NCI-H1092 treated with DMSO at 0.1 percent for 48 hours (cell line): Measurements from ENCODE around the gene SLC22A12.
"Not testable (repeated sequence)": the region's sequence is repeated elsewhere in the genome, so short reads cannot be mapped to it uniquely, and the experiment has no call there.

Source experiments
- DNase-seq: peaks from one replicate; lab custom pipeline; 2025; lab: John Stamatoyannopoulos, UW

SLC22A12 gene

DNA sequence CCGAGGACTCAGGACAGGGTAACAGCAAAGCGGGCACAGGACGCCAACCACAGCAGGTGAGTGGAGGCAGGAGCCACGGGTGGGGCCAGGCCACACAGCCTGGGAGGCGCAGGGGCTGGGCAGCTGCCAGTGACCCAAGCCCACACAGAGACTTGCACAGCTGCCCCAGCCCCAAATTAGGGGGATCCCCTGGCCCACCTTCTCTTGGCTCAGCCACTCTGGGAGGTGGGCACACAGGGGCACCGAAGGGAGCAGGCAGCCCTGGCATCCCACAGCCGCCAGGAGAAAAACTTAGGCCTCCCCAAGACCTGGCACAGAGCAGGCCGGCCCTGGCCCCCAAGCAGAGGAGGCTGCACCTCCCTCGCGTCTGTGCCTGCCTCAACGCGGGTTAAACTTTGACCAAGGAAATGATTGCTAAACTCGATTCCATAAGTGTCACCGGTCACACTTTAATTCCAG is at the start of gene SLC22A12:
SLC22A12 (plus strand) TSS at position 458 of the 459 bp plus-strand sequence. CDS start 337 bp downstream, outside the sequence.
- no peak for DNase-seq

- no peak for DNase-seq
Measured at GRCh38 chr11:64542172-64543125, 48.6 kb upstream of the SLC22A12 start.

GRCh38 chr11:64543818-64544217 is 47.2 kb upstream of the SLC22A12 start:
- DNase-seq: no peak

GRCh38 chr11:64544616-64545296 is 46.3 kb upstream of the SLC22A12 start:
- DNase-seq: no peak

DNA sequence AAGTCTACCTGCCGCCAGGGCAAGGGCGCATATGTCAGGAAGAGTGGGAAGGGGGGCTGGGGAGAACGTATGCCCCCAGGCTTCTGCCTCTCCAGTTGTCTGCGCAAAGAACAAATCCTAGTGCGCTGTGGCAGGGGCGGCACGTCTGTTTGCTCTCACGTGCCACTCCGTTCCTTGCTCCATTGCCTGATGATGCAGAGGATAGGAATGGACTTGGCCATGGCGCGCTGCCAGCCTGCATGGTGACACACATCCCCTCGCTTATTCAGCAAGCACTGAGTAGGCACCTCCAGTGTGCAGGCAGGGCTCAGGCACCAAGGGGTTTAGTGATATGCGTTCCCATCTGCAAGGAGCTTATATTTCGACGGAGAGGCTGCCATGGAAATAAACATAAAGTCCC is 45.4 kb upstream of the SLC22A12 start:
- no peak for DNase-seq

DNA sequence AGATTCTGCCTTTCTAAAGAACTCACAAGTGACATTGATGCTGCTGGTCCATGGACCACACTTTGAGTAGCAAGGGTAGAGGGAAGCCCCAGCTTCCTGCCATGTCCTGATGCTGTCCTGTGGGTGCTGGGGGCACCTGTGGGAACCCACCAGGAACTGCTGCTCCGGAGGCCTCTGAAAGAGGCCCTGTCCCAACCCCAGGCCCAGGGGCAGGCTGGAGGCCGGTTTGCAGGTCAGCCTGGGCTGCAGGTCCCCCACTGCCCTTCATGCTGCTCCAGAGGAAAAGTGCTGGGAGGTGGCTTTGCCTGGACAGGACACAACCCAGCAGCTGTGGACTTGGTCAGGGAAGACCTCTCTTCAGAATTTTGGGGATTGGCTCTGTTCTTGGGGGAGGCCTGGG is 44.8 kb upstream of the SLC22A12 start:
- DNase-seq: no peak

DNA sequence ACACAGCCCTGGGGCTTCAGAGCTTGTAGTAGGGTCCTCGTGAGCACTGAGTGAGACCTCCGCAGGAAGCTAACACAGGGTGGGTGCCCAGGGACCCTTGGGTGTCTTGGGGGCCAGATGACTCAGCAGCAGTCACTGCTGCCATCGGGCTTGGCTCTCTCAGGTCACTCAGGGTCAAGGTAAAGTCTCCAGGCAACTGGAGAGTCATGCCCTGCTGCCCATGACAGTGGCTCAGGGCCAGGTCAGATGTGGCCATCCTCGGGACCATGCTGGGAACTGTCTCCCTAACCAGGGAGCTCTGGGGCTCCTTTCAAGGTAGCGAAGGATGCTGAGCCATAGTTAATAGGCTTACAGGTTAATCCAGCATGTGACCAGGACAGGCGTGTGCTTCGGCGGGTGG is 44.4 kb upstream of the SLC22A12 start:
- no peak for DNase-seq

DNA sequence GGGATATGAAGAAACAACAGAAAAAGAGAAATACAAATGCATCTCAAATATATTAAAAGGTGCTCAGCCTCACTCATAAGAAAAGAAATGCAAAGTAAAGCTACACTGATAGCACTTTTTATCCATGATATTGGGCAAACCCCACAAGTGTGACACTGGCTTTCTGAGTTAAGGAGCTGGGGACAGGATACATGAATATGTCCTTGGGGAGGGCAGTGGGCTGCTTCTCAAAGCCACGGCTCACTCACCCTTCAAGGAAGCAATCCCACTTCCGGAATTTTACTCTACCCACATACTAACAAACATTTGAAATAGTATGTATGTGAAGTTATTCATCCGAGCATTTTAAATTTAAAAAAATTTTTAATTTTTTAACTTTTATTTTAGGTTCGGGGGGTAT is 41.1 kb upstream of the SLC22A12 start:
- DNase-seq: no peak

- DNase-seq: peak; percentile 30
Measured at GRCh38 chr11:64553554-64554201, 37.3 kb upstream of the SLC22A12 start.

- no peak for DNase-seq
Measured at GRCh38 chr11:64556044-64556720, 34.8 kb upstream of the SLC22A12 start.

DNA sequence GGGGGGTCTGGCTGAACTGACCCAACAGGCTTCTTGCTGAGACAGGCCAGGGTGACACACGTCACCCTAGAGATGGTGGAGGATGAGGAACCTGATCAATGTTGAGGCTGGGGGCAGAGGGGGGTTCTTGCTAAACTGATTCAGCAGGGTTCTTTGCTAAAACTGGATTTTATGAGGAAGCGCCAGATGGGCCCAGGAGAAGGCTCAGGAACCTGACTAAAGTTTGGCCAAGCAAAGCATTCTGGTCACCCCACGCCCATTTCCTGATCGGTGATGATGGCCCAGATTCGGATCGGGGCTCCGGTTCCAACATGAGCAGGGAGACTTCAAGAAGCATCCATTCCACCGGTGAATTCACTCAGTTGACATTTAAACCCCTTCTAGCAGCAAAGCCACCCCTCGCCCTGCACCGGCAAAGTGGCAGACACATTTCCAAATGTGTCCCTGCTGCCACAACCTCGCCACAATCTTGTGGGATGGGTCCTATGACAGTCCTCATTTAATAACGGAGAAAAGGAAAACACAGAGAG is 34.2 kb upstream of the SLC22A12 start:
- DNase-seq: no peak

DNA sequence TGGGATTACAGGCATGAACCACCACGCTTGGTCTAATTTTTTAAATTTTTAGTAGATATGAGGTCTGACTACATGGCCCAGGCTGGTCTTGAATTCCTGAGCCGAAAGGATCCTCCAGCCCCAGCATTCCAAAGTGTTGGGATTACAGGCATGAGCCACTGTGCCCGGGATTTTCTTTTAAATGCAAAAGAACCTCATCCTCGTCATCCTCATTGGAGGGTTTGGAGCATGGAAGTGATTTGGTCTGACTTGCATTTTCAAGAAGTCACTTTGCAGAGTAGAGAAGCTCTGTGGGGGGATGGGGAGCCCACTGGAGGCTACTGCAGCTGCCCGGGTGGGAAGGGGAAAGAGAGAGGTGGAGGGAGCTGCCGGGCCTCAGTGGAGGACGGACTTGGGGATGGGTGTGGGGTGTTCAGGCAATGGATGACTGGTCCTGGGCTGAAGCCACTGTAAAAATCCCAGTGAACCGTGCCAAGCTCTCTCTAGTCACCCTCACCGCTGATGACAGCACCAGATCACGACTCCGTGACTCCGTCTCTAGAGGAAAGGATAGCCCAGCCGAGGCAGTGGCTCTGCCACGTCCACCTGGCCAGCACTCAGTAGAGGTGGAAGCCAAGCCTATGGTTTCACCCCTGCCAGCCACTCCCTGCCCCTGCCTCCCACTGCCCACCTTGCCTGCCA is 32.8 kb upstream of the SLC22A12 start:
- no peak for DNase-seq

DNA sequence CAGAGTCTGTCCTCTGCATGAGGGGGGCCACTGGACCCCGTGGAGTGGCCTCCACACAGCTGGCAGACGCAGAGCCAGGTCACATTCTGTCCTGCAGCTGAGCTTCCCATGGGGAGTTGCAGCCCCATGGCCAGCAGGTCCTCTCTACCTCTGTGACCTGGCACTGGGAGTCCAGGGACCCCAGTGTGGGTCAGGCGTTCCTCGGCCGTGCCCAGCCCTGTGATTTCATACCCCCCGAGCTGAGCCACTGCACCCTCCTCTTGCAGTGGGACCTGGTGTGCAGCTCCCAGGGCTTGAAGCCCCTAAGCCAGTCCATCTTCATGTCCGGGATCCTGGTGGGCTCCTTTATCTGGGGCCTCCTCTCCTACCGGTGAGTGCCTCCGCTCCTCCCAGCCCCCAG is 32.2 kb upstream of the SLC22A12 start:
- DNase-seq: no peak

DNA sequence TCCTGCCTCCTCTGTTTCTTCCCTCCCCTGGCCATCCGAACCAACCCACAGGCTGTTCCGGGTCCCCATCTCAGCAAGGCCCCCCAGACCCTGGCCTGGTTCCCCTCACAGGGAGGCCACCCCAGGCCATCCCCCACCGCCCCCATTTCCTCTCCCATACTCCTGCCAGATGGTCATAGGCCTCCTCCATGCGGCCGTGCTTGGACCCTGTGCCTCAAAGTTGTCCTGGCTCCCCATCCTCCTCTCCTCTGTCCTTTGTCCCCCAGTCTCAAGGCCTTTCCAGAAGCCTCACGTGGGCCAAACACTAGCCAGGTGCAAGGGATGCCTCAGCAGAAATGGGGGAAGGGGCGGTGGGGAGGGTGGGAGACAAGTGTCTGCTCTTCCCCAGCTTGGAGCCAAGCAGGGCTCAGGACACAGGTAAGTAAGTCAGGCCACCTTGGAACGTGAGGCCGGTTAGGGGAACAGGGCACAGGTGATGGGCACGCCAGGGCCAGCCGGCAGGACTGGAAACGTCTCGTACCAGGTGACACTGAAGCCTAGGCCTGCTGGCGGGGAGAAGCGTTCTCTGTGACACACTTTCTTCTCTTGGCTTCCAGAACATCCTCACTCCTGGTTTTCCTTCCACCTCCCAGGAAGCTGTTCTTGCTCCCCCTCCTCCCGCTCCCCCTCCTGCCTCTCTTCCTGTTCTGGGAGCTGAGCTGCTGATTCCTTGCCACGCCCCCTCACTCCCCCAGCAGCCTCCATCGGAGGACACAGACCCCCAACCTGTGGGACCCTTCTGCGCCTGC is 31.5 kb upstream of the SLC22A12 start:
- no peak for DNase-seq

- no peak for DNase-seq
Measured at GRCh38 chr11:64560139-64560771, 30.8 kb upstream of the SLC22A12 start.

DNA sequence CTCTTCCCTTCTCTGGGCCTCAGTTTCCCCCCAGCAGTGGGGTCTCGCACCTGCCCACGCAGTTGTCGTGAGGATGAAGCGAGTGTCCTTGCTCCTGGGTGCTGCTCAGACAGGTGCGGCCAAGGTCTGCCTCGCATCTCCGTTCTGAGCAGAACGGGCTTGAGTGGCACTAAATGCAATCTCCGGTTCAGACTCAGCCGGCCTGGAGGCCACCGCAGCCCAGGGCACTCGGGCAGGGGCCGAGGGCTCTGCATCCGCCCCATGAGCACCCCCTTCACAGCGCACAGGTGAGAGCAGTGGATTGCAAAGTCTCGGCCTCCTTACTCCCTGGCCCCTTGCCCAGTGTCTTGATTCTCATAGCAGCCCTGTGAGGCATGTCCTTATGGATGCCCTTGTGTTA is 30.1 kb upstream of the SLC22A12 start:
- DNase-seq: no peak

DNA sequence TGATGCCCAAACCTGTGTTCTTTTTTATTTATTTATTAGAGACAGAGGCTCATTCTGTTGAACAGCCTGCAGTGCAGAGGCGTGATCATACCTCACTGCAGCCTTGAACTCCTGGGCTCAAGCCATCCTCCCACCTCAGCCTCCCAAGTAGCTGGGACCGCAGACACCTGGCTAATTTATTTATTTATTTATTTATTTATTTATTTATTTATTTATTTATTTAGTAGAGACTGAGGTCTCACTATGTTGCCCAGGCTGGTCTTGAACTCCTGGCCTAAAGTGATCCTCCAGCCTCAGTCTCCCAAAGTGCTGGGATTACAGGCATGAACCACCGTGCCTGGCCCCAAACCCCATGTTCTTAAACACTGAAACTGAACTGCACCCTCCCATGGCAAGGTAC is 29.6 kb upstream of the SLC22A12 start:
- DNase-seq: not testable (repeated sequence)

- no peak for DNase-seq
Measured at GRCh38 chr11:64561984-64562722, 28.9 kb upstream of the SLC22A12 start.

DNA sequence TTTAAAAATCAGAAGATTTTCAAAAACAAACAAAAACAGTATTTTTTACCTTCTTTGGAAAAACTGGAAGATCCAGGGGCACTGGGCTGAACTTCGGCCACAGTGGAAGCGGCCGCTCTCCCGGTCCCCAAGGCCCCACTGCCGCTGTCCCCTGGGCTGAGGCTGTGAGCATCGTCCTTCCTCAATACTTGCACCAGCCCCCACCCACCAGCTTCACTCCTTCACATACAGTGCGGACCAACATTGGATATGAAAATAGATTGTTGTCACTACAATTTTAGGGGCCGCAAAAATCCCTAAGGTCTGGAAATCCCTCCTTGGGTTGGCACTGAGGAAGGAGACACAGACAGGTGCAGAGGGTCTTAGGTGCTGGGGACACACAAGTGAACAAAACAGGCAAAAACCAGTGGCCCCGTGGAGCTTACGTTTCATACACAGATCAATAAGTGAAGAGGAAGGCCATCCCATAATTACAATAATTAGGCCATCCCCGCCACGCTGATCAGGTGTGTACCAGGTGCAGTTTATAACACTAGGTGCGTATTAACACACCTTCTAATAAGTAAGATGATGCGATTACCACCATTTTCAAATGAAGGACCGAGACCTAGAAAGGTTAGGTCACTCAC is 28.2 kb upstream of the SLC22A12 start:
- no peak for DNase-seq
